Measurements from ENCODE around the gene EXD3.

DNA sequence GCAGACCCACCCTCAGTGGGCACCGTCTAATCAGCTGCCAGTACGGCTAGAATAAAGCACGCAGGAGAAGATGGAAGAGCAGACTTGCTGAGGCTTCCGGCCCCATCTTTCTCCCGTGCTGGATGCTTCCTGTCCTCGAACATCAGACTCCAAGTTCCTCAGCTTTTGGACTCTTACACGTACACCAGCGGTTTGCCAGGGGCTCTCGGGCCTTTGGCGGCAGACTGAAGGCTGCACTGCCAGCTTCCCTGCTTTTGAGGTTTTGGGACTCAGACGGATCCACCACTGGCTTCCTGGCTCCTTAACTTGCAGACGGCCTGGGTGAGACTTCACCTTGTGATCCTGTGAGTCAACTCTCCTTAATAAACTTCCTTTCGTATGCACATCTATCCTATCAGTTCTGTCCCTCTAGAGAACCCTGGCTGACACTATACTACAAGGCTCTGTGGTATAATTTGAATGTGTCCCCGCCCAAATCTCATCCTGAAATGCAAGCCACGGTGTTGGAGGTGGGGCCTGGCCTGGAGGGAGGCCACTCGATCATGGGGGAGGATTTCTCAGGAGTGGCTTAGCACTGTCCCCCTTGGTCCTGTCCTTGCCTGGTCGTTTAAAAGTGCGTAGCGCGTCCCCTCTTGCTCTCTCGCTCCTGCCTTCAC is 89.8 kb downstream of the EXD3 start:
- TF ChIP-seq EP300 (IDR thresholded peaks at IDR 0.05) (no peak), POLR2AphosphoS5 (IDR thresholded peaks at IDR 0.05) (no peak), POLR2A (IDR thresholded peaks at IDR 0.05) (no peak)
- TF ChIP-seq, protein P1, sequence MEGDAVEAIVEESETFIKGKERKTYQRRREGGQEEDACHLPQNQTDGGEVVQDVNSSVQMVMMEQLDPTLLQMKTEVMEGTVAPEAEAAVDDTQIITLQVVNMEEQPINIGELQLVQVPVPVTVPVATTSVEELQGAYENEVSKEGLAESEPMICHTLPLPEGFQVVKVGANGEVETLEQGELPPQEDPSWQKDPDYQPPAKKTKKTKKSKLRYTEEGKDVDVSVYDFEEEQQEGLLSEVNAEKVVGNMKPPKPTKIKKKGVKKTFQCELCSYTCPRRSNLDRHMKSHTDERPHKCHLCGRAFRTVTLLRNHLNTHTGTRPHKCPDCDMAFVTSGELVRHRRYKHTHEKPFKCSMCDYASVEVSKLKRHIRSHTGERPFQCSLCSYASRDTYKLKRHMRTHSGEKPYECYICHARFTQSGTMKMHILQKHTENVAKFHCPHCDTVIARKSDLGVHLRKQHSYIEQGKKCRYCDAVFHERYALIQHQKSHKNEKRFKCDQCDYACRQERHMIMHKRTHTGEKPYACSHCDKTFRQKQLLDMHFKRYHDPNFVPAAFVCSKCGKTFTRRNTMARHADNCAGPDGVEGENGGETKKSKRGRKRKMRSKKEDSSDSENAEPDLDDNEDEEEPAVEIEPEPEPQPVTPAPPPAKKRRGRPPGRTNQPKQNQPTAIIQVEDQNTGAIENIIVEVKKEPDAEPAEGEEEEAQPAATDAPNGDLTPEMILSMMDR (IDR thresholded peaks at IDR 0.05) = no peak

Measured in stomach (tissue), 4 donors.